Nephron (organoid): ENCODE results near the gene WDR73.

Experiments used
- H3K27ac Mint-ChIP-seq, 3 experiments: 2 replicates each; pipeline ENCODE4 v1.8.0; 2020; ENCODE audit warnings: mixed read lengths in 3 of 3, mild to moderate bottlenecking in 2 of 3, moderate library complexity in 1 of 3
- H3K27me3 Mint-ChIP-seq: 2 replicates; pipeline ENCODE4 v1.8.0; 2021; ENCODE audit warnings: low read depth, mild to moderate bottlenecking, moderate library complexity, mixed read lengths
- H3K36me3 Mint-ChIP-seq: 2 replicates; pipeline ENCODE4 v1.8.0; 2020; ENCODE audit warnings: low read depth, mixed read lengths
- H3K4me1 Mint-ChIP-seq: 2 replicates; pipeline ENCODE4 v1.8.0; 2020; ENCODE audit warnings: mixed read lengths
- H3K4me3 Mint-ChIP-seq, 3 experiments: 2 replicates each; pipeline ENCODE4 v1.8.0; 2020; ENCODE audit warnings: mild to moderate bottlenecking in 3 of 3, mixed read lengths in 3 of 3, moderate library complexity in 2 of 3
- H3K9me3 Mint-ChIP-seq: 2 replicates; pipeline ENCODE4 v1.8.0; 2020; ENCODE audit warnings: mixed read lengths
- TF ChIP-seq, protein P1 (sequence below), 3 experiments: fragments of 200-600 bp; sonication (generic); IDR thresholded peaks; one replicate each; pipeline ENCODE4 v1.5.0; 2021; ENCODE audit warnings: antibody characterized with exemption in 3 of 3; ENCODE audit not compliant: unreplicated experiment in 3 of 3

Gene WDR73

DNA sequence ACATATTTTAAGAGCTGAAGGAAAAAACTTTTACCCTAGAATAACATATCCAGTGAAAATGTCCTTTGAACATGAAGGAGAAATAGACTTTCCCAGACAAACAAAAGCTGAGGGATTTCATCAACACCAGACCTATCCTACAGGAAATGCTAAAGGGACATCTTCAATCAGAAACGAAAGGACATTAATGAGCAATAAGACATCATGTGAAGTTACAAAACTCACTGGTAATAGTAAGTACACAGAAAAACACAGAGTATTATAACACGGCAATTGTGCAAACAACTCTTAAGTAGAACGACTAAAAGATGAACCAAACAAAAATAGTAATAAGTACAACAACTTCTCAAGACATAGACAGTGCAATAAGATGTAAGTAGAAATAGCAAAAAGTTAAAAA is 56.8 kb downstream of the WDR73 start:
- H3K27ac Mint-ChIP-seq = peak overlapping the region; percentile 57 to 85 (median 84)
- H3K36me3 Mint-ChIP-seq = no peaks in the 10 kb centered on the region
- H3K27me3 Mint-ChIP-seq = peaks cover 3% of the 10 kb centered on the region
- TF ChIP-seq, protein P1, sequence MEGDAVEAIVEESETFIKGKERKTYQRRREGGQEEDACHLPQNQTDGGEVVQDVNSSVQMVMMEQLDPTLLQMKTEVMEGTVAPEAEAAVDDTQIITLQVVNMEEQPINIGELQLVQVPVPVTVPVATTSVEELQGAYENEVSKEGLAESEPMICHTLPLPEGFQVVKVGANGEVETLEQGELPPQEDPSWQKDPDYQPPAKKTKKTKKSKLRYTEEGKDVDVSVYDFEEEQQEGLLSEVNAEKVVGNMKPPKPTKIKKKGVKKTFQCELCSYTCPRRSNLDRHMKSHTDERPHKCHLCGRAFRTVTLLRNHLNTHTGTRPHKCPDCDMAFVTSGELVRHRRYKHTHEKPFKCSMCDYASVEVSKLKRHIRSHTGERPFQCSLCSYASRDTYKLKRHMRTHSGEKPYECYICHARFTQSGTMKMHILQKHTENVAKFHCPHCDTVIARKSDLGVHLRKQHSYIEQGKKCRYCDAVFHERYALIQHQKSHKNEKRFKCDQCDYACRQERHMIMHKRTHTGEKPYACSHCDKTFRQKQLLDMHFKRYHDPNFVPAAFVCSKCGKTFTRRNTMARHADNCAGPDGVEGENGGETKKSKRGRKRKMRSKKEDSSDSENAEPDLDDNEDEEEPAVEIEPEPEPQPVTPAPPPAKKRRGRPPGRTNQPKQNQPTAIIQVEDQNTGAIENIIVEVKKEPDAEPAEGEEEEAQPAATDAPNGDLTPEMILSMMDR (IDR thresholded peaks at IDR 0.05; ENCODE audit: unreplicated experiment in 3 of 3) = no peak
- H3K4me1 Mint-ChIP-seq = peaks cover 3% of the 10 kb centered on the region
- peaks cover 6% of the 10 kb centered on the region for H3K9me3 Mint-ChIP-seq
- H3K4me3 Mint-ChIP-seq = peak overlapping the region; percentile 72 to 87 (median 86)

DNA sequence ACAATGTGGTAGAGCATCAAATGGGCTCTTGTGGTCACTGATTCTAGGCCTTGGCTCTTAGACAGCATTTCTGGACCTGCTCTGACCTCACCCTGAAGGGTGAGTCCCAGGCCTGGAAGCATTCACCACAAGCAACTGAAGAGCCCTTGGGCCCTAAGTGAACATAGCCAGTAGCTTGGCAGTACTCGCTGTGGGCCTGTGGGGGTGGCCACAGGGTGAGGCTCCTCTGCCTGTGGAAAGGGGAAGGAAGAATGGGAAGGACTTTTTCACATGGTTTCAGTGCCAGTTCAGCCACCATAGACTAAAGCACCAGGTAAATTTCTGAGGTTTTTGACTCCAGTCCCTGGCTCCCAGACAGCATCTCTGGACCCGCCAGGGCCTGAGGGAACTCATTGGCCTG is 58.4 kb downstream of the WDR73 start:
- no peak overlapping the region for H3K4me3 Mint-ChIP-seq
- TF ChIP-seq, protein P1 (IDR thresholded peaks at IDR 0.05; ENCODE audit: unreplicated experiment in 3 of 3) = no peak

DNA sequence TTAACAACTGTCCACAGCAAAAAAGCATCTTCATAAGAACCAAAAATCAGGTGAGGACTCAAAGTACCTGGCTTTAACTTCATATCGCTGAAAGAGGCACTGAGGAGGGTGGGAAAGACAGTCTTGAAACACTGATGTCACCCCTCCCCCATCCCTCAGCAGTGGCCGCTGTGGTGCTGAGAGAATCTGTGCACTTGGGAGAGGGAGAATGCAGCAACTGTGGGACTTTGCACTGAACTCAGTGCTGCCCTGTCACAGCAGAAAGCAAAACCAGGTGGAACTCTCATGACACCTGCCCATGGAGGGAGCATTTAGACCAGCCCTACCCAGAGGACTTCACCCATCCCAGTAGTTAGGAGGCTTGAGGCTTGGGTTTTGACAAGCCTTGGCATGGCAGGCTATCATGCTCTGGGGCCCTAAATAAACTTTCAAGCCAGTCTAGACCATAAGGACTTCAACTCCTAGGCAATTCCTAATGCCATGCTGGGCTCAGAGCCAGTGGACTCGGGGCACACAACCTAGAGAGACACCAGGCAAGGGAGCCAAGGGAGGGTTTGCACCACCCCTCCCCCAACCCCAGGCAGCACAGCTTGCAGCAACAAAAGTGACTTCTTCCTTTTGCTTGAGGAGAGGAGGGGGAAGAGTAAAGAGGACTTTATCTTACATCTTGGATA is 59.3 kb downstream of the WDR73 start:
- Mint-ChIP-seq H3K36me3 (no peaks in the 10 kb centered on the region), H3K27me3 (peaks cover 3% of the 10 kb centered on the region), H3K27ac (no peak overlapping the region), H3K4me3 (no peak overlapping the region), H3K4me1 (peaks cover 6% of the 10 kb centered on the region), H3K9me3 (peaks cover 6% of the 10 kb centered on the region)
- TF ChIP-seq, protein P1 (IDR thresholded peaks at IDR 0.05; ENCODE audit: unreplicated experiment in 3 of 3) = no peak

More for the DNA sequence above, 58.4 kb downstream of the WDR73 start:
- peaks cover 6% of the 10 kb centered on the region for H3K4me1 Mint-ChIP-seq
- H3K27ac Mint-ChIP-seq = no peak overlapping the region
- H3K27me3 Mint-ChIP-seq = peaks cover 3% of the 10 kb centered on the region
- H3K36me3 Mint-ChIP-seq = no peaks in the 10 kb centered on the region
- H3K9me3 Mint-ChIP-seq = peaks cover 6% of the 10 kb centered on the region

DNA sequence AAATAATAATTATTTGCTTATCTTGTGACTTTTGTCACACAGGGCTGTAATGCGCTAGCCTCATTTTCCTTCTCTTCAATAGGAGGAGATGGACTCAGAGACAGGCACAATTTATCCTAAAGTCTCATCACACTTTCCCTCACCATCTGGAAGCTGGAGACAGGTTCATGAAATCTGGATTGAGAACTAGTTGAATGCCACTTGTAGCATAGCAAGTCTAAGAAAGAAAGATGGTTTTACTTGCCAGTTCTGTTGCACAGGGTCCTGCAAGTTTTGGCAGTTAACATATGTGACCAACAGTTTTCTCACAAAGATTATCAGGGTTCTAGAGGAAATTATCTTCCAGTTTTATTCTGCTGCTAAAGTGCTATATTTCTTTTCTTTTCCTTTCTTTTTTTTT is 62.3 kb downstream of the WDR73 start:
- Mint-ChIP-seq H3K9me3 (no peaks in the 10 kb centered on the region), H3K36me3 (no peaks in the 10 kb centered on the region), H3K4me1 (peaks cover 6% of the 10 kb centered on the region), H3K4me3 (no peak overlapping the region), H3K27ac (no peak overlapping the region), H3K27me3 (peaks cover 3% of the 10 kb centered on the region)
- TF ChIP-seq, protein P1 (IDR thresholded peaks at IDR 0.05; ENCODE audit: unreplicated experiment in 3 of 3) = no peak

DNA sequence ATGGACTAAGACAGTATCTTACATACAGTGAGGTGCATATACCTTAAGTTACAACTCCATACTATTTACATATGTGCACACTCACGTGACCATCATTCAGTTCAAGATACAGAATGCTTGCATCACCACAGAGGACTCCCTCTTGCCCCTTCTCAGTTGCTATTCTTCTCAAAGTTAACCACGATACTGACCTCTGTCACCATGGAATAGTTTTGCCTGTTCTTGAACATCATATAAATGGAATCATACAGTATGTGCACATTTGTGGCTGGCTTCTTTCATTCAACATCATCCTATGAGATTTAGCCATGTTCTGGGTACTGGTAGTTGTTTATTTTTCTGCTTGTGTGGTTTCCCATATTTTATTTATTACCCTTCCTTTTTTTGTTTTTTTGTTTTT is 63.7 kb downstream of the WDR73 start:
- Mint-ChIP-seq H3K27me3 (peaks cover 3% of the 10 kb centered on the region), H3K4me1 (peaks cover 6% of the 10 kb centered on the region), H3K4me3 (no peak overlapping the region)

More for the DNA sequence above, 63.7 kb downstream of the WDR73 start:
- Mint-ChIP-seq H3K36me3 (no peaks in the 10 kb centered on the region), H3K9me3 (no peaks in the 10 kb centered on the region), H3K27ac (no peak overlapping the region)
- TF ChIP-seq, protein P1 (IDR thresholded peaks at IDR 0.05; ENCODE audit: unreplicated experiment in 3 of 3) = no peak
